Smooth muscle cell (in vitro differentiated cells): ENCODE data around the gene UBQLN3. TPM values are rescaled to one million over a fixed set of nuclear protein-coding genes. Genes with fewer than 3 reads are reported as not detected.

Experiments
- DNase-seq: peaks from one replicate; lab custom pipeline; 2025; ENCODE audit not compliant: unreplicated experiment; lab: John Stamatoyannopoulos, UW
- H2AFZ ChIP-seq: fragments of 200-600 bp; sonication (generic); 2 replicates; pipeline ENCODE4 v1.6.0; 2016; ENCODE audit warnings: antibody characterized with exemption, low read depth, mild to moderate bottlenecking
- H3F3A ChIP-seq: fragments of 200-600 bp; sonication (generic); 2 replicates; pipeline ENCODE4 v1.6.0; 2017; ENCODE audit warnings: antibody characterized with exemption, low read depth
- H3K27ac ChIP-seq: fragments of 200-600 bp; sonication (generic); 2 replicates; pipeline ENCODE4 v1.5.1; 2016; ENCODE audit warnings: low read depth, mild to moderate bottlenecking
- H3K27me3 ChIP-seq: fragments of 200-600 bp; sonication (generic); 2 replicates; pipeline ENCODE4 v1.6.1; 2016; ENCODE audit warnings: low read depth, mild to moderate bottlenecking
- H3K36me3 ChIP-seq: fragments of 200-600 bp; sonication (generic); 2 replicates; pipeline ENCODE4 v1.5.1; 2016; ENCODE audit warnings: low read depth
- H3K4me1 ChIP-seq: fragments of 200-600 bp; sonication (generic); 2 replicates; pipeline ENCODE4 v1.5.1; 2016; ENCODE audit warnings: low read depth
- H3K4me2 ChIP-seq: fragments of 200-600 bp; sonication (generic); 2 replicates; pipeline ENCODE4 v1.6.0; 2016; ENCODE audit warnings: mild to moderate bottlenecking
- H3K4me3 ChIP-seq: fragments of 200-600 bp; sonication (generic); 2 replicates; pipeline ENCODE4 v1.5.1; 2016; ENCODE audit warnings: mild to moderate bottlenecking
- H3K79me2 ChIP-seq: fragments of 200-600 bp; sonication (generic); 2 replicates; pipeline ENCODE4 v1.6.0; 2016; ENCODE audit warnings: low read depth, mild to moderate bottlenecking
- H3K9ac ChIP-seq: fragments of 200-600 bp; sonication (generic); 2 replicates; pipeline ENCODE4 v1.6.0; 2016; ENCODE audit warnings: low read depth
- H3K9me3 ChIP-seq: fragments of 200-600 bp; sonication (generic); replicated peaks from 2 replicates; pipeline ENCODE4 v1.5.1; 2016; ENCODE audit warnings: low read depth
- H4K20me1 ChIP-seq: fragments of 200-600 bp; sonication (generic); 2 replicates; pipeline ENCODE4 v1.6.0; 2016; ENCODE audit warnings: low read depth
- WGBS: methylation state at CpG from one replicate; pipeline ENCODE4 v1.1.7; 2016; ENCODE audit warnings: low lambda C conversion rate; 5-methylcytosine and 5-hydroxymethylcytosine counted together
- polyA plus RNA-seq: library from polyadenylated mRNA; unstranded; fragments of >200 nt; fragmentation: Nextera tagmentation; extraction: Ambion mirVana; gene quantifications from 2 replicates; pipeline ENCODE4 v1.2.1, GENCODE V29; 2016
- total RNA-seq: library from RNA; depleted of rRNA; stranded (reverse); fragments of >200 nt; gene quantifications from 2 replicates; pipeline ENCODE4 v1.2.3, GENCODE V29; 2014
- TF ChIP-seq, protein P1 (sequence below): fragments of 200-600 bp; sonication (generic); IDR thresholded peaks from 2 replicates; pipeline ENCODE4 v1.5.1; 2017; ENCODE audit warnings: borderline replicate concordance, mild to moderate bottlenecking, antibody characterized with exemption; ENCODE audit not compliant: insufficient read depth, poor library complexity, severe bottlenecking

Gene UBQLN3
- total RNA-seq (0.13 and 0.27 TPM in 2 replicates), polyA plus RNA-seq (0.45 TPM in 1 of 2 replicates, not detected in the other)

DNA sequence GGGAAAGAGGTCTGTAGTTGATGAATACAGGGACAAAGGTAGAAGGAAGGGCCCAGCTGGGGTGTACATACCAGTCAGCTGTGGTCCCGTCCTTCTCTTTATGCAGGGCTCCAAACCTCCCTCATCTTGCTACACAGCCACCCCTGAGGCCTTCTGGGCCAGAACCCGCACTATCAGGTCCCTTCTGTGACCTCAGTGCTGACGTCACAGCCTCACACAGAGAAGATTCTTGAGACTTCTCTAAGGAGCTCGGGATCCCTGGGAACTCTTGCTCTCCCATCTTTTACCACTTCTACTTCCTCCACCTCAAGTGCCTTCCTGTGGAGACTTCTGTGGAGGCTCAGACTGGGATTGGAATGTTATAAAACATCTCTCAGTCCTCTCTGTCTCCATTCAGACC is at the start of gene UBQLN3:
Gene UBQLN3, minus strand, starts transcription at position 155 of the 400 bp plus-strand sequence. CDS start 399 bp downstream, outside the sequence.
- Histone ChIP-seq H4K20me1 (no peaks in the 10 kb centered on the region), H3K4me1 (no peaks in the 10 kb centered on the region), H3K4me2 (no peak within 1 kb of the TSS), H3K79me2 (no peaks in the 10 kb centered on the region), H2AFZ (no peak within 1 kb of the TSS), H3K9ac (no peak within 1 kb of the TSS), H3K27ac (no peak within 1 kb of the TSS), H3K27me3 (no peaks in the 10 kb centered on the region), H3F3A (no peaks in the 10 kb centered on the region), H3K4me3 (no peak within 1 kb of the TSS), H3K36me3 (no peaks in the 10 kb centered on the region), H3K9me3 (no peaks in the 10 kb centered on the region)
- no peak for DNase-seq
- 89% methylated on average over 4 of the region's 4 CpGs for WGBS
- TF ChIP-seq, protein P1, sequence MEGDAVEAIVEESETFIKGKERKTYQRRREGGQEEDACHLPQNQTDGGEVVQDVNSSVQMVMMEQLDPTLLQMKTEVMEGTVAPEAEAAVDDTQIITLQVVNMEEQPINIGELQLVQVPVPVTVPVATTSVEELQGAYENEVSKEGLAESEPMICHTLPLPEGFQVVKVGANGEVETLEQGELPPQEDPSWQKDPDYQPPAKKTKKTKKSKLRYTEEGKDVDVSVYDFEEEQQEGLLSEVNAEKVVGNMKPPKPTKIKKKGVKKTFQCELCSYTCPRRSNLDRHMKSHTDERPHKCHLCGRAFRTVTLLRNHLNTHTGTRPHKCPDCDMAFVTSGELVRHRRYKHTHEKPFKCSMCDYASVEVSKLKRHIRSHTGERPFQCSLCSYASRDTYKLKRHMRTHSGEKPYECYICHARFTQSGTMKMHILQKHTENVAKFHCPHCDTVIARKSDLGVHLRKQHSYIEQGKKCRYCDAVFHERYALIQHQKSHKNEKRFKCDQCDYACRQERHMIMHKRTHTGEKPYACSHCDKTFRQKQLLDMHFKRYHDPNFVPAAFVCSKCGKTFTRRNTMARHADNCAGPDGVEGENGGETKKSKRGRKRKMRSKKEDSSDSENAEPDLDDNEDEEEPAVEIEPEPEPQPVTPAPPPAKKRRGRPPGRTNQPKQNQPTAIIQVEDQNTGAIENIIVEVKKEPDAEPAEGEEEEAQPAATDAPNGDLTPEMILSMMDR, result no peak

DNA sequence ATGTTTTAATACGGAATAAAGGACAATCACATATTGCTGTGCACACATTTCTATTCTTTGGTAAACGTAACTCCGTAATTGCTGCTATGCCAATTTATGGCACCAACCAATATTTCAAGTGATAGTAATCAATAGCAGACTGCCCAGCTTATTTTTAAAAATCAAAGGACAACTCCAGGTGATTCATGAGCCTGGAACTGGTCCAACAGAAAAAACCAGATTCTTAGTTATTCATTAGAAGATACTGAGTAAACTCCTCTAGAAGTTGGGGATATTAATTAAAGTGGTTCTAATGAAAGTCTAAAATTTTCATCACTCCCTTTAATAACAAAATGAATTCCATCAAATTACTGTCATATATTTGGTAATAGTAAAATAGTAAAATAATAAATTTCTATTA is 48.0 kb upstream of the UBQLN3 start:
- H3F3A ChIP-seq, result no peaks in the 10 kb centered on the region
- no peaks in the 10 kb centered on the region for H3K27me3 ChIP-seq
- DNase-seq, result no peak
- no peak overlapping the region for H2AFZ ChIP-seq
- H4K20me1 ChIP-seq, result no peaks in the 10 kb centered on the region
- WGBS, result 61% methylated on average over 3 of the region's 3 CpGs
- H3K9ac ChIP-seq, result no peak overlapping the region
- no peaks in the 10 kb centered on the region for H3K4me1 ChIP-seq
- no peak overlapping the region for H3K27ac ChIP-seq
- H3K79me2 ChIP-seq, result no peaks in the 10 kb centered on the region
- no peaks in the 10 kb centered on the region for H3K9me3 ChIP-seq
- H3K36me3 ChIP-seq, result no peaks in the 10 kb centered on the region
- TF ChIP-seq, protein P1, result no peak
- H3K4me2 ChIP-seq, result no peak overlapping the region
- H3K4me3 ChIP-seq, result no peak overlapping the region

- Histone ChIP-seq H2AFZ (no peak overlapping the region), H3K9me3 (no peaks in the 10 kb centered on the region), H3K27me3 (no peaks in the 10 kb centered on the region), H3K4me3 (no peak overlapping the region), H3K36me3 (no peaks in the 10 kb centered on the region), H3K27ac (no peak overlapping the region), H3K79me2 (no peaks in the 10 kb centered on the region), H3K4me1 (no peaks in the 10 kb centered on the region), H3K4me2 (no peak overlapping the region), H3K9ac (no peak overlapping the region), H4K20me1 (no peaks in the 10 kb centered on the region), H3F3A (no peaks in the 10 kb centered on the region)
- TF ChIP-seq, protein P1, result no peak
- DNase-seq, result no peak
- 64% methylated on average over 3 of the region's 3 CpGs for WGBS
Measured at GRCh38 chr11:5556596-5557188, 46.9 kb upstream of the UBQLN3 start.

GRCh38 chr11:5553343-5553742 is 43.6 kb upstream of the UBQLN3 start:
- Histone ChIP-seq H3K9me3 (no peaks in the 10 kb centered on the region), H3K4me3 (no peak overlapping the region), H3K79me2 (no peaks in the 10 kb centered on the region), H3K27ac (no peak overlapping the region), H4K20me1 (no peaks in the 10 kb centered on the region), H3K4me1 (no peaks in the 10 kb centered on the region), H3K36me3 (no peaks in the 10 kb centered on the region), H3K4me2 (no peak overlapping the region), H3K27me3 (no peaks in the 10 kb centered on the region), H3K9ac (no peak overlapping the region), H2AFZ (no peak overlapping the region), H3F3A (no peaks in the 10 kb centered on the region)
- TF ChIP-seq, protein P1, result no peak
- no peak for DNase-seq
